ENCODE results near the gene POLE.

POLE gene

GRCh38 chr12:132633398-132633797 is 53.7 kb downstream of the POLE start:
- TF ChIP-seq CTCF (IDR thresholded peaks at IDR 0.05): no peak
- no peaks in the 10 kb centered on the region for H3K27me3 ChIP-seq
- H3K4me1 ChIP-seq (ENCODE audit: control insufficient read depth in 1 of 2, insufficient read depth in 1 of 2, low read depth in 1 of 2, low read length in 1 of 2): no peaks in the 10 kb centered on the region
- H3K9me3 ChIP-seq: no peaks in the 10 kb centered on the region
- no peak overlapping the region for H3K27ac ChIP-seq
- H3K36me3 ChIP-seq: peaks cover 95% of the 10 kb centered on the region
- H3K4me3 ChIP-seq (ENCODE audit: low read depth in 1 of 2, low read length in 1 of 2): no peak overlapping the region

GRCh38 chr12:132632521-132633228 is 54.5 kb downstream of the POLE start:
- Histone ChIP-seq H3K4me1 (ENCODE audit: control insufficient read depth in 1 of 2, insufficient read depth in 1 of 2, low read depth in 1 of 2, low read length in 1 of 2) (no peaks in the 10 kb centered on the region), H3K27ac (no peak overlapping the region), H3K4me3 (ENCODE audit: low read depth in 1 of 2, low read length in 1 of 2) (no peak overlapping the region), H3K36me3 (peaks cover 97% of the 10 kb centered on the region), H3K27me3 (no peaks in the 10 kb centered on the region), H3K9me3 (no peaks in the 10 kb centered on the region)
- TF ChIP-seq CTCF (IDR thresholded peaks at IDR 0.05): no peak

GRCh38 chr12:132631666-132632065 is 55.5 kb downstream of the POLE start:
- Histone ChIP-seq H3K36me3 (peaks cover 92% of the 10 kb centered on the region), H3K27me3 (no peaks in the 10 kb centered on the region), H3K27ac (no peak overlapping the region), H3K4me3 (ENCODE audit: low read depth in 1 of 2, low read length in 1 of 2) (no peak overlapping the region), H3K9me3 (no peaks in the 10 kb centered on the region), H3K4me1 (ENCODE audit: control insufficient read depth in 1 of 2, insufficient read depth in 1 of 2, low read depth in 1 of 2, low read length in 1 of 2) (no peaks in the 10 kb centered on the region)
- no peak for TF ChIP-seq CTCF (IDR thresholded peaks at IDR 0.05)

GRCh38 chr12:132630672-132631071 is 56.5 kb downstream of the POLE start:
- Histone ChIP-seq H3K9me3 (no peaks in the 10 kb centered on the region), H3K27me3 (no peaks in the 10 kb centered on the region), H3K27ac (no peak overlapping the region), H3K36me3 (peaks cover 94% of the 10 kb centered on the region), H3K4me3 (ENCODE audit: low read depth in 1 of 2, low read length in 1 of 2) (no peak overlapping the region), H3K4me1 (ENCODE audit: control insufficient read depth in 1 of 2, insufficient read depth in 1 of 2, low read depth in 1 of 2, low read length in 1 of 2) (no peaks in the 10 kb centered on the region)
- no peak for TF ChIP-seq CTCF (IDR thresholded peaks at IDR 0.05)

- H3K36me3 ChIP-seq: peaks cover 94% of the 10 kb centered on the region
- H3K27ac ChIP-seq: no peak overlapping the region
- no peaks in the 10 kb centered on the region for H3K27me3 ChIP-seq
- H3K9me3 ChIP-seq: no peaks in the 10 kb centered on the region
- no peak overlapping the region for H3K4me3 ChIP-seq (ENCODE audit: low read depth in 1 of 2, low read length in 1 of 2)
- TF ChIP-seq CTCF (IDR thresholded peaks at IDR 0.05): no peak
- no peaks in the 10 kb centered on the region for H3K4me1 ChIP-seq (ENCODE audit: control insufficient read depth in 1 of 2, insufficient read depth in 1 of 2, low read depth in 1 of 2, low read length in 1 of 2)
Observed at GRCh38 chr12:132629330-132629729, 57.8 kb downstream of the POLE start.
